Naive thymus-derived CD8-positive, alpha-beta T cell (primary cell): ENCODE results near the gene SELENOH. TPM values are rescaled to one million over a fixed set of nuclear protein-coding genes. Genes with fewer than 3 reads are reported as not detected.
A peak's percentile ranks its signal among the peaks of the same experiment; 100 is the strongest.

Experiments used
- ATAC-seq, 2 donors: fragments of 150-1000 bp; cut with Tn5 transposase in 1 of 2; sonication (Bioruptor Pico), chemical (Tn5 transposase) in 1 of 2; 1 replicate in 1 of 2; 2 replicates in 1 of 2; pipeline ENCODE4 v1.10.0; 2021; ENCODE audit warnings: mild to moderate bottlenecking in 2 of 2, moderate library complexity in 2 of 2
- POLR2A ChIA-PET: fragments of 350-600 bp; sonication (Branson Sonifier 250); formaldehyde crosslinking; loops from one replicate; lab custom pipeline; 2021; ENCODE audit warnings: antibody characterized with exemption; lab: Charles Lee
- DNase-seq, 10 donors: peaks; one replicate each; pipeline versions ENCODE4 v3.0.0 to v3.0.0-alpha.2; 2020 to 2022
- H3K27ac Mint-ChIP-seq, 10 donors: one replicate each; pipeline ENCODE4 v1.8.0; 2020 to 2022; ENCODE audit warnings: mild to moderate bottlenecking in 10 of 10, mixed read lengths in 10 of 10, moderate library complexity in 4 of 10, inconsistent platforms in 1 of 10
- H3K27me3 Mint-ChIP-seq, 5 donors: one replicate each; pipeline ENCODE4 v1.8.0; 2021 to 2022; ENCODE audit warnings: mixed read lengths in 5 of 5
- H3K36me3 Mint-ChIP-seq, 3 donors: one replicate each; pipeline ENCODE4 v1.8.0; 2020 to 2022; ENCODE audit warnings: mixed read lengths in 3 of 3, mild to moderate bottlenecking in 2 of 3, inconsistent platforms in 1 of 3
- H3K4me1 Mint-ChIP-seq, 4 donors: one replicate each; pipeline ENCODE4 v1.8.0; 2021 to 2022; ENCODE audit warnings: mixed read lengths in 4 of 4
- H3K4me3 Mint-ChIP-seq, 10 donors: one replicate each; pipeline ENCODE4 v1.8.0; 2020 to 2022; ENCODE audit warnings: mild to moderate bottlenecking in 10 of 10, mixed read lengths in 10 of 10, moderate library complexity in 6 of 10, inconsistent platforms in 1 of 10
- H3K9me3 Mint-ChIP-seq, 9 donors: one replicate each; pipeline ENCODE4 v1.8.0; 2020 to 2022; ENCODE audit warnings: mixed read lengths in 9 of 9, mild to moderate bottlenecking in 3 of 9, inconsistent platforms in 1 of 9, moderate library complexity in 1 of 9
- polyA plus RNA-seq, 3 donors: library from polyadenylated mRNA; unstranded; fragments of 300-500 nt; fragmentation: Illumina TruSeq; gene quantifications; one replicate each; pipeline ENCODE4 v1.2.3, GENCODE V29; 2021
- total RNA-seq, 8 experiments: library from RNA in 2 of 8; stranded (reverse) in 2 of 8; gene quantifications; one replicate each; pipeline ENCODE4 v1.2.3 and lab custom pipeline; 2021 to 2026

Gene SELENOH
- total and polyA plus RNA-seq, 5 experiments from 2014 or later: 142 to 419 (median 294) TPM

DNA sequence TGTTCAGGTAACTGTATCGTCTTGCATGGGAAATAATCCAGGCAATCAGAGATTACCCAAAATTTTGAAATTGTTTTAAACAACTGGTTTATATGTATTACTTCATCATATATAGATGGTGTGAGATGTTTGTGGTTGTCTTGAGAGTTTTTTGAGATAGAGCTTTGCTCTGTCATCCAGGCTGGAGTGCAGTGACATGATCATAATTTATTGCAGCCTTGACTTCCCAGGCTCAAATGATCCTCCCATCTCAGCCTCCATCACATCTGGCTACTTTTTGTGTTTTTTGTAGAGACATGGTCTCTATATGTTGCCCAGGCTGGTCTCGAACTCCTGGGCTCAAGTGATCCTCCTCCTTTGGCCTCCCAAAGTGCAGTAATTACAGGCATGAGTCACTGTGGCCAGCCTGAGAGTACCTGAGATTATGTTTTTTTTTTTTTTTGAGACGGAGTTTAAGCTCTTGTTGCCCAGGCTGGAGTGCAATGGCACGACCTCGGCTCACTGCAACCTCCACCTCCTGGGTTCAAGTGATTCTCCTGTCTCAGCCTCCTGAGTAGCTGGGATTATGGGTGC, 31.8 kb downstream of the SELENOH start:
- DNase-seq (no peak), ATAC-seq (no peak)
- Mint-ChIP-seq H3K4me3 (no peak overlapping the region), H3K27ac (peak overlapping the region in 1 of 10 donors; percentile 9), H3K9me3 (no peaks in the 10 kb centered on the region), H3K4me1 (peaks cover 4 to 34% (median 15%) of the 10 kb centered on the region in 4 donors), H3K27me3 (no peaks in the 10 kb centered on the region), H3K36me3 (peaks cover 0 to 4% (median 0%) of the 10 kb centered on the region in 3 donors)
- POLR2A ChIA-PET: interaction anchor here (0.6 kb wide), 1 partner anchor 17 kb away, joined by 5 read pairs; no protein-coding TSS in a partner anchor

DNA sequence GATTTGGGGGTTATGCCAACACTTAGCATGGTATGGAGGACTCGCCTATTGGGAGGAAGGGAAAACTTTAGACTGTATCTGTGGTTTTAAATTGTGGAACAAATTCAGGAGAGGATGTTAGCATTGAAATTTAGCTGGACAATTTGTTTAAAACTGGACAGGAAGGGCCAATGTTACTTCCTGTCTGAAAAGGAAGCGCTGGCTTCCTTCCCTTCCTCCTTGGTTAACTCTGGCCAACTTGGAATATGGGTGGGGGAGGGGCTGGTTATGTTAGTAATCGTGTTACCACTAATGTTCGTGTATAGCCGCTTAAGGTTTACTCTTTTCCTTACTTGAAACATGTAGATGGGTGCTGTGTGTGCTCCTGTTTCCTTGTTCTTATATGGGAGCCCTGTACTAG, 34.2 kb downstream of the SELENOH start:
- POLR2A ChIA-PET: no interaction called here
- Mint-ChIP-seq H3K27me3 (no peaks in the 10 kb centered on the region), H3K27ac (peak overlapping the region in 4 of 10 donors; percentile 4 to 71 (median 62)), H3K36me3 (peaks cover 0 to 3% (median 0%) of the 10 kb centered on the region in 3 donors), H3K9me3 (no peaks in the 10 kb centered on the region), H3K4me1 (peaks cover 14 to 44% (median 26%) of the 10 kb centered on the region in 4 donors), H3K4me3 (no peak overlapping the region)
- DNase-seq: no peak
- ATAC-seq: no peak

- ATAC-seq (no peak), DNase-seq (no peak)
- Mint-ChIP-seq H3K4me1 (peaks cover 14 to 48% (median 30%) of the 10 kb centered on the region in 4 donors), H3K9me3 (no peaks in the 10 kb centered on the region), H3K36me3 (peaks cover 0 to 3% (median 0%) of the 10 kb centered on the region in 3 donors), H3K27me3 (no peaks in the 10 kb centered on the region), H3K27ac (peak overlapping the region in 1 of 10 donors; percentile 53), H3K4me3 (no peak overlapping the region)
- POLR2A ChIA-PET: no interaction called here
These were observed 34.8 kb downstream of the SELENOH start for GRCh38 chr11:57776031-57776521.

DNA sequence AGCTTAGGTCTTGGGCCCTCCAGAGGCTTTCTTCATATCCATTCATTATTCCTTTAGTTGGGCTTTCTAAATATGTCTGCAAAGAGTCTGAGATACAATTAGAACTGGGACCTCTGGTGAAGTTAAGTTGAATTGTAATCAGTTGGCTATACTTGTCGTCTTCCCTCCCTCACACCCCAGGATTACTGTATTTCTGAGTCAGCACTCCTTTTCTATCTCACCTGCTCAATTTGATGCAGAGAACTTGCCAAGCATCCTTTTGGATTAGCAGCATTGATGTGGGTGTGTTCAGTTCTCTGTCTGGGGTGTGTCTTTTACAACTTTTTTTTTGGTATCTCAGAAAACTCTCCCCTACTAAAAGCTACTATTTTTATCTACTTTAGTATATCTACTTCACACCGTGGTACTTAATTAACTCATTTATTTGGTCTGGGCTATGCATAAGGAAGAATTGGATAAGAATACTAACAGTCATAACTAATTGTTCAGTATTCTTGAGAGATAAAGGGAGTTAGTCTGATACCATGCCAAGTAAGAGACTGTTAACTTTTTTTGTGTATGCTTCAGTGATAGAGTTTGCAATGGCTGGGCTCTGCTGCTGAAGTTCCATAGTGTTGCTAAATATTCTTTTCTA, 35.4 kb downstream of the SELENOH start:
- H3K27me3 Mint-ChIP-seq: no peaks in the 10 kb centered on the region
- H3K27ac Mint-ChIP-seq: no peak overlapping the region
- peaks cover 0 to 3% (median 0%) of the 10 kb centered on the region in 3 donors for H3K36me3 Mint-ChIP-seq
- H3K9me3 Mint-ChIP-seq: no peaks in the 10 kb centered on the region
- H3K4me1 Mint-ChIP-seq: peaks cover 19 to 51% (median 36%) of the 10 kb centered on the region in 4 donors
- no peak overlapping the region for H3K4me3 Mint-ChIP-seq
- ATAC-seq (no peak), DNase-seq (no peak)
- POLR2A ChIA-PET: no interaction called here

- Mint-ChIP-seq H3K36me3 (peaks cover 0 to 3% (median 0%) of the 10 kb centered on the region in 3 donors), H3K27ac (peak overlapping the region in 2 of 10 donors; percentile 17 to 65), H3K27me3 (no peaks in the 10 kb centered on the region), H3K9me3 (no peaks in the 10 kb centered on the region), H3K4me3 (no peak overlapping the region), H3K4me1 (peaks cover 25 to 62% (median 43%) of the 10 kb centered on the region in 4 donors)
- ATAC-seq: no peak
- no peak for DNase-seq
- POLR2A ChIA-PET: interaction anchor here (0.5 to 0.6 kb wide), 3 partner anchors 17 to 827 kb away, joined by 3 read pairs; no protein-coding TSS in a partner anchor
These were observed 36.7 kb downstream of the SELENOH start for GRCh38 chr11:57777969-57778317.

DNA sequence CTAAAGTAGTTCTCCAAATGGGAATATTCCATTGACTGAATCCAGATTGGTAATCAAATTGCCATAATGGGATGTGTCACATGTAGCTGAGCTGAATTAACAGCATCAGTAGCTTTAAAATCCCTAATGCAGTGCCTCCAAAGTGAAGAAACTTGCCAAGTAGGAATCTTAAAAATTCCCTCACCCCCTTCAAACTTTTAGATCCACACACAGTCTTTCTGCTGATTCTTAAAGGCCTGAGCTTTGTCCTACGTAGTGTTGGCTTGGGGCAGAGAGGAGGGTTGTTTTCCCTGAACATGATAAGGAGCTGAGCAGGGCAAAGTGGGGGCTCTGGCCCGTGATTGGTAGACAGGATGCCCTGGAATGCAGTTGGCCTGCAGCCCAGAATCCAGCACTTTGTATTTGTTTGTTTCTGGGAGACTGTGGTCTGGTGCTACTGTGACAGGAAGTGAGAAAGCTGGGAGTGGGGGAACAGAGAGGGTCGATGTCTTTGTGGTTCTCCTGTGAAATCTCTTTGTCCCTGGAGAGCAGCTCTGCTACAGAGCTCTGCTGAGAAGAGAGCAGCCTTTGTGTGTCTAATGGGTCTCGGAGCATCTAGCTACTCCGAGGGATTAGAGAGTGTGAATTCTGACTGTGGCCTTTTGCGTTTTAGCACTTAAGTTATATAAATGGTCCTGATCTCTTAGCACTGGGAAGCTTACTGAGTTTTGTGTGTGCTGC, 37.2 kb downstream of the SELENOH start:
- H3K27me3 Mint-ChIP-seq: no peaks in the 10 kb centered on the region
- H3K4me1 Mint-ChIP-seq: peaks cover 25 to 62% (median 43%) of the 10 kb centered on the region in 4 donors
- H3K36me3 Mint-ChIP-seq: peaks cover 0 to 3% (median 0%) of the 10 kb centered on the region in 3 donors
- no peak overlapping the region for H3K4me3 Mint-ChIP-seq
- no peaks in the 10 kb centered on the region for H3K9me3 Mint-ChIP-seq
- H3K27ac Mint-ChIP-seq: peak overlapping the region in 8 of 10 donors; percentile 21 to 71 (median 38)
- no peak for DNase-seq
- no peak for ATAC-seq
- POLR2A ChIA-PET: interaction anchor here (0.5 to 0.6 kb wide), 3 partner anchors 18 to 827 kb away, joined by 3 read pairs; no protein-coding TSS in a partner anchor

- POLR2A ChIA-PET: interaction anchor here (0.8 kb wide), 1 partner anchor 12 kb away, joined by 7 read pairs; no protein-coding TSS in a partner anchor
- H3K36me3 Mint-ChIP-seq: peaks cover 0 to 3% (median 0%) of the 10 kb centered on the region in 3 donors
These were observed 38.0 kb downstream of the SELENOH start for GRCh38 chr11:57779276-57779675.

GRCh38 chr11:57781529-57781943, 40.2 kb downstream of the SELENOH start:
- peaks cover 22 to 59% (median 36%) of the 10 kb centered on the region in 4 donors for H3K4me1 Mint-ChIP-seq
- POLR2A ChIA-PET: interaction anchor here (0.6 to 1.6 kb wide), 2 partner anchors 40 to 104 kb away, joined by 3 to 6 read pairs; partner anchors contain the start of gene SELENOH
- H3K9me3 Mint-ChIP-seq: no peaks in the 10 kb centered on the region
- H3K27ac Mint-ChIP-seq: peak overlapping the region in 9 of 10 donors; percentile 14 to 84 (median 78)
- DNase-seq: no peak
- peaks cover 0 to 3% (median 0%) of the 10 kb centered on the region in 3 donors for H3K36me3 Mint-ChIP-seq
- H3K4me3 Mint-ChIP-seq: peak overlapping the region in 8 of 10 donors; percentile 42 to 80 (median 62)
- peak; percentile 35 to 74 for ATAC-seq
- H3K27me3 Mint-ChIP-seq: no peaks in the 10 kb centered on the region

More at GRCh38 chr11:57779276-57779675, 38.0 kb downstream of the SELENOH start:
- Mint-ChIP-seq H3K4me3 (no peak overlapping the region), H3K9me3 (no peaks in the 10 kb centered on the region), H3K27me3 (no peaks in the 10 kb centered on the region), H3K4me1 (peaks cover 25 to 62% (median 43%) of the 10 kb centered on the region in 4 donors), H3K27ac (peak overlapping the region in 4 of 10 donors; percentile 19 to 73 (median 46))
- DNase-seq (no peak), ATAC-seq (no peak)

- DNase-seq (no peak), ATAC-seq (no peak)
- Mint-ChIP-seq H3K9me3 (no peaks in the 10 kb centered on the region), H3K4me3 (no peak overlapping the region), H3K27ac (peak overlapping the region in 3 of 10 donors; percentile 45 to 53 (median 52)), H3K36me3 (peaks cover 0 to 2% (median 0%) of the 10 kb centered on the region in 3 donors), H3K27me3 (no peaks in the 10 kb centered on the region), H3K4me1 (peaks cover 10 to 57% (median 21%) of the 10 kb centered on the region in 4 donors)
- POLR2A ChIA-PET: interaction anchor here (1.0 kb wide), 1 partner anchor 44 kb away, joined by 3 read pairs; the partner anchor contains the start of gene SELENOH
These were observed 43.8 kb downstream of the SELENOH start for GRCh38 chr11:57785072-57785471.

GRCh38 chr11:57786436-57786835, 45.1 kb downstream of the SELENOH start:
- H3K27me3 Mint-ChIP-seq: no peaks in the 10 kb centered on the region
- no peak overlapping the region for H3K4me3 Mint-ChIP-seq
- H3K27ac Mint-ChIP-seq: peak overlapping the region in 1 of 10 donors; percentile 38
- POLR2A ChIA-PET: interaction anchor here (0.6 kb wide), 3 partner anchors 12 to 739 kb away, joined by 3 read pairs; no protein-coding TSS in a partner anchor
- H3K4me1 Mint-ChIP-seq: peaks cover 10 to 58% (median 19%) of the 10 kb centered on the region in 4 donors
- ATAC-seq (no peak), DNase-seq (no peak)
- H3K36me3 Mint-ChIP-seq: no peaks in the 10 kb centered on the region
- H3K9me3 Mint-ChIP-seq: no peaks in the 10 kb centered on the region

DNA sequence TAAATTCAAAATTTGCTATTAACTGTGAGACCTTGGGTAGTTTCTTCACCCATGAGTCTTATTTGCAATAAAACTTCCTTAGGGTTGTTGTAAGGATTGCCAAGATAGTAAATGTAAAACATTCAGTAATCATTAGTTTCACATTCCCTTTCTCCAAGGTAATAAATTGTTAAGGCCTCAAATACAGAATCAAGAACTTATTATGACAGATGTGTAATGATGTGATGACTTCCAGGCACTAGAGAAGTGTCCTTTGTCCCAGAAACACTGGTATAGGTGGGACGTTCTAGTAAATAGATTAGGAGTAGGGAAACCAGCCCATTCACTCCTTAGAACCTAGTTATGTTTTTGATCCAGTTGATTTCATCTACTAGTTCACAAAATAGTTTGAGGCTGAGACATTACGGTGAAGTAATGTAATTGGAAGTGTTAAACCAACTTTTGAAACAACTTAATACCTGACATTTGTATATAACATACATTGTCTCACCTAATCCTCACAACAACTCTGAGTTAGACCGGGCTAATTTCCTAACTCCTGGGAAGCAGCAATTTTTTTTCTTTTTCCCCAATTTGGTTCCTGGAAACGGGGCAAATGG, 45.8 kb downstream of the SELENOH start:
- ATAC-seq (no peak), DNase-seq (no peak)
- Mint-ChIP-seq H3K9me3 (no peaks in the 10 kb centered on the region), H3K4me3 (no peak overlapping the region), H3K36me3 (no peaks in the 10 kb centered on the region), H3K27me3 (no peaks in the 10 kb centered on the region), H3K4me1 (peaks cover 10 to 58% (median 20%) of the 10 kb centered on the region in 4 donors), H3K27ac (peak overlapping the region in 2 of 10 donors; percentile 29 to 38)
- POLR2A ChIA-PET: no interaction called here
